Cardiac muscle cell (in vitro differentiated cells and primary cell): ENCODE results near the gene SURF6. TPM values are rescaled to one million over a fixed set of nuclear protein-coding genes. Genes with fewer than 3 reads are reported as not detected.
A peak's percentile ranks its signal among the peaks of the same experiment; 100 is the strongest.

Experiments used
- DNase-seq, 2 donors: peaks; one replicate each; pipeline versions ENCODE4 v3.0.0 to v3.0.0-alpha.2; 2010 to 2017; ENCODE audit warnings: low read depth in 1 of 2, low spot score in 1 of 2
- H3K27ac ChIP-seq: fragments of 200-600 bp; sonication (generic); 2 replicates; pipeline ENCODE4 v1.5.1; 2016
- H3K27me3 ChIP-seq: fragments of 200-600 bp; sonication (generic); 2 replicates; pipeline ENCODE4 v1.6.0; 2016; ENCODE audit warnings: control low read depth
- H3K36me3 ChIP-seq: fragments of 200-600 bp; sonication (generic); 2 replicates; pipeline ENCODE4 v1.5.1; 2016; ENCODE audit warnings: control low read depth
- H3K4me1 ChIP-seq: fragments of 200-600 bp; sonication (generic); 2 replicates; pipeline ENCODE4 v1.8.1; 2017; ENCODE audit warnings: low read depth, mild to moderate bottlenecking, mixed run types
- H3K4me3 ChIP-seq: fragments of 200-600 bp; sonication (generic); 2 replicates; pipeline ENCODE4 v1.5.1; 2016; ENCODE audit warnings: mild to moderate bottlenecking
- H3K9me3 ChIP-seq: fragments of 200-600 bp; sonication (generic); 2 replicates; pipeline ENCODE4 v1.5.1; 2017; ENCODE audit warnings: low read depth, mild to moderate bottlenecking, control low read depth
- CTCF ChIP-seq: IDR thresholded peaks from 2 replicates; pipeline ENCODE4 v1.5.1; 2012; ENCODE audit warnings: low read depth, mild to moderate bottlenecking, low read length
- polyA plus RNA-seq: library from polyadenylated mRNA; unstranded; fragments of >200 nt; fragmentation: Nextera tagmentation; extraction: Ambion mirVana; gene quantifications from 2 replicates; pipeline ENCODE4 v1.2.1, GENCODE V29; 2016
- total RNA-seq: library from RNA; depleted of rRNA; stranded (reverse); fragments of >200 nt; gene quantifications from 2 replicates; pipeline ENCODE4 v1.2.3, GENCODE V29; 2016

The SURF6 gene
- total and polyA plus RNA-seq, 2 experiments from 2014 or later: 26.9 to 33.6 TPM

GRCh38 chr9:133359399-133360175 is 23.6 kb upstream of the SURF6 start:
- DNase-seq: peak in 1 of 2 donors; percentile 27
- Histone ChIP-seq H3K27ac (peak overlapping the region; percentile 51), H3K4me3 (no peak overlapping the region), H3K4me1 (peaks cover 12% of the 10 kb centered on the region), H3K36me3 (peaks cover 16% of the 10 kb centered on the region), H3K9me3 (no peaks in the 10 kb centered on the region), H3K27me3 (no peaks in the 10 kb centered on the region)
- TF ChIP-seq CTCF: peak; percentile 38

- H3K36me3 ChIP-seq: peaks cover 24% of the 10 kb centered on the region
- DNase-seq: no peak
- no peak overlapping the region for H3K4me3 ChIP-seq
- no peak overlapping the region for H3K27ac ChIP-seq
- H3K27me3 ChIP-seq: no peaks in the 10 kb centered on the region
- no peak for TF ChIP-seq CTCF
- no peaks in the 10 kb centered on the region for H3K9me3 ChIP-seq
- H3K4me1 ChIP-seq: peaks cover 12% of the 10 kb centered on the region
Observed at GRCh38 chr9:133357656-133358055, 21.7 kb upstream of the SURF6 start.

GRCh38 chr9:133356391-133357091 is 20.6 kb upstream of the SURF6 start, which contains the start of the genes SURF1 and SURF2:
Gene SURF1 (minus strand): TSS chr9:133356487. CDS start chr9:133356453, 34 bp downstream.
Gene SURF2 (plus strand): TSS chr9:133356550. CDS start chr9:133356593, 43 bp downstream.
- Histone ChIP-seq H3K4me1 (peaks cover 12% of the 10 kb centered on the region), H3K4me3 (peak within 1 kb of the TSS; percentile 78), H3K9me3 (no peaks in the 10 kb centered on the region), H3K27ac (peak within 1 kb of the TSS; percentile 59), H3K36me3 (peaks cover 28% of the 10 kb centered on the region), H3K27me3 (no peaks in the 10 kb centered on the region)
- no peak for TF ChIP-seq CTCF
- DNase-seq: peak; percentile 81 to 94

- no peak for TF ChIP-seq CTCF
- Histone ChIP-seq H3K9me3 (no peaks in the 10 kb centered on the region), H3K36me3 (peaks cover 28% of the 10 kb centered on the region), H3K27ac (peak overlapping the region; percentile 59), H3K27me3 (no peaks in the 10 kb centered on the region), H3K4me1 (peaks cover 12% of the 10 kb centered on the region), H3K4me3 (peak overlapping the region; percentile 78)
- DNase-seq: no peak
Observed at GRCh38 chr9:133355881-133356357, 19.9 kb upstream of the SURF6 start.

- peaks cover 37% of the 10 kb centered on the region for H3K36me3 ChIP-seq
Observed at GRCh38 chr9:133354766-133355165, 18.8 kb upstream of the SURF6 start.

More at GRCh38 chr9:133354766-133355165, 18.8 kb upstream of the SURF6 start:
- Histone ChIP-seq H3K27ac (no peak overlapping the region), H3K9me3 (no peaks in the 10 kb centered on the region), H3K27me3 (no peaks in the 10 kb centered on the region), H3K4me1 (peaks cover 12% of the 10 kb centered on the region), H3K4me3 (no peak overlapping the region)
- no peak for DNase-seq
- TF ChIP-seq CTCF: no peak
